Measurements from ENCODE around the gene NBEAL1. TPM values are rescaled to one million over a fixed set of nuclear protein-coding genes. Genes with fewer than 3 reads are reported as not detected.

Gene NBEAL1
- total RNA-seq, 4 donors from 2014 or later = 25.6 to 67.5 (median 55.0) TPM

DNA sequence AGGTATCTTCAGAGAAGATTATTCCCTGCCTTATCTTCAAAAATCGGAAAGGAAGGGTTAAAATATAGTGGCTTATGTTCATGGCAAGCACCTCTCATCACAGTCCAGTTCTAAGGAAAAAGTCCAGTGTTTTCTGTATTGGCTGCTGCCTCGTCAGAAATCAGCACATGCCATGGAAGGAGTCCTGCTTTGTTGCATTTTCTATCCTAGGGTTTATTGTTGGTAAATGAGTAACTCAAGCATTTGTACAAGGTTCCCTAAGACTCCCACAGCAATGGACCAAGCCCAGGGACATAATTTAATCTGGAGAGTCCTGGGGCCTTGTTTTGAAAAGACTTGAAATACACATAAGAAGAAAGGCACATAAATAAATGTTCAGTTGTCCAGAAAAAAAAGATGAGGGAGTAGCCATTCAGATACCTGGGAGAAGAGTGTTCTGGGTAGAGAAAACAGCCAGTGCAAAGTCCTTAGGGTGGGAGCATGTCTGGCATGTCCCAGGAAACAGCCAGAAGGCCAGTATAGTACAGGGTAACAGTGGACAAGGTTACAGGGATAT lies 26.4 kb downstream of the NBEAL1 start:
- TF ChIP-seq, protein P1, sequence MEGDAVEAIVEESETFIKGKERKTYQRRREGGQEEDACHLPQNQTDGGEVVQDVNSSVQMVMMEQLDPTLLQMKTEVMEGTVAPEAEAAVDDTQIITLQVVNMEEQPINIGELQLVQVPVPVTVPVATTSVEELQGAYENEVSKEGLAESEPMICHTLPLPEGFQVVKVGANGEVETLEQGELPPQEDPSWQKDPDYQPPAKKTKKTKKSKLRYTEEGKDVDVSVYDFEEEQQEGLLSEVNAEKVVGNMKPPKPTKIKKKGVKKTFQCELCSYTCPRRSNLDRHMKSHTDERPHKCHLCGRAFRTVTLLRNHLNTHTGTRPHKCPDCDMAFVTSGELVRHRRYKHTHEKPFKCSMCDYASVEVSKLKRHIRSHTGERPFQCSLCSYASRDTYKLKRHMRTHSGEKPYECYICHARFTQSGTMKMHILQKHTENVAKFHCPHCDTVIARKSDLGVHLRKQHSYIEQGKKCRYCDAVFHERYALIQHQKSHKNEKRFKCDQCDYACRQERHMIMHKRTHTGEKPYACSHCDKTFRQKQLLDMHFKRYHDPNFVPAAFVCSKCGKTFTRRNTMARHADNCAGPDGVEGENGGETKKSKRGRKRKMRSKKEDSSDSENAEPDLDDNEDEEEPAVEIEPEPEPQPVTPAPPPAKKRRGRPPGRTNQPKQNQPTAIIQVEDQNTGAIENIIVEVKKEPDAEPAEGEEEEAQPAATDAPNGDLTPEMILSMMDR (IDR thresholded peaks at IDR 0.05) = no peak
- DNase-seq (ENCODE audit: low spot score) = no peak
- ATAC-seq (ENCODE audit: low FRiP score) = no peak

DNA sequence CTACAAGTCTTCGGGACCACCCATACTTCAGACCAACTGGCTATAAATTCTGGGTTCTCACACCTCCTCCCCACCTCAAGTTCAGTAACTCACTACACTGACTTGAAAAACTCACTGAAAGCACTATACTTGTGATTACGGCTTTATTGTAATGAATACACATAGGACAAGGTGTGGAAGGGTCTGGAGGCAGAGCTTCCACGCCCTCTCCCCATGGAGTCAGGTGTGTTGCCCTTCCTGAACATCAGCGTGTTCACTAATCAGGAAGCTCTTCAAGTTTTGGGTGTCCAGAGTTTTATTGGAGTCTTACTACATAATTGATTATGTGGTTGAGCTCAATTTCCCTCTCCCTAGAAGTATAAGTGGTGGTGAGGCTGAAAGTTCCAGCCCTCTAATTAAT lies 27.5 kb downstream of the NBEAL1 start:
- ATAC-seq (ENCODE audit: low FRiP score) = no peak
- TF ChIP-seq, protein P1 (IDR thresholded peaks at IDR 0.05) = no peak
- no peak for DNase-seq (ENCODE audit: low spot score)

DNA sequence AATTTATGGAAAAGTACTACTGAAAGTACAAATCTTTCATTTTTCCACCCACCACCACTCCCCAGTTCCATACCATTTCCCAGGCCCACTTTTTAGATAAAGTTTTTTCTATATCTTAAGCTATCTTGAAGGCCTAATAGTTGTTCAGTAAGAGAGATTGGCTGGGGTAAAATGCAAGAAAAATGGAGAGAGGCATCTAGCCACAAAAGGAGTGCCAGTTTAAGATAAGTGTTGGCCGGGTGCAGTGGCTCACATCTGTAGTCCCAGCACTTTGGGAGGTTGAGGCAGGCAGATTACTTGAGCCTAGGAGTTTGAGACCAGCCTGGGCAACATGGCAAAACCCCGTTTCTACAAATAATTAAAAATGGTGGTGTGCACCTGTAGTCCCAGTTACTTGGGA lies 28.6 kb downstream of the NBEAL1 start:
- DNase-seq (ENCODE audit: low spot score) (no peak), ATAC-seq (ENCODE audit: low FRiP score) (no peak)
- TF ChIP-seq, protein P1 (IDR thresholded peaks at IDR 0.05) = no peak

DNA sequence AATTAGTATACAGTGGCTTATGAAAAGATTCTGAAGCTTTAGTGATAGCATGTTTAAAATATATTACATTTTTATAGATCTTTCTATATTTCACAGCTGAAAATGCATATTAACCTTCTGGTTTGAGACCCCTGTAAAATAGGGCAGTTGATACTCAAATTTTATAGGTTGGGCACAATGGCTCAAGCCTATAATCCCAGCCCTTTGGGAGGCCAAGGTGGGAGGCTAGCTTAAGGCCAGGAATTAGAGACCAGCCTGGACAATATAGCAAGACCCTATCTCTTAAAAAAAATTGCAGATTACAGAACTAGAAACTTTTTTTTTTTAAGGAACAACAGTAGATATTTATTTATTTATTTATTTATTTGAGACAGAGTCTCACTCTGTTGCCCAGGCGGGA lies 31.2 kb downstream of the NBEAL1 start:
- TF ChIP-seq, protein P1 (IDR thresholded peaks at IDR 0.05) = no peak
- ATAC-seq (ENCODE audit: low FRiP score) = no peak
- no peak for DNase-seq (ENCODE audit: low spot score)

DNA sequence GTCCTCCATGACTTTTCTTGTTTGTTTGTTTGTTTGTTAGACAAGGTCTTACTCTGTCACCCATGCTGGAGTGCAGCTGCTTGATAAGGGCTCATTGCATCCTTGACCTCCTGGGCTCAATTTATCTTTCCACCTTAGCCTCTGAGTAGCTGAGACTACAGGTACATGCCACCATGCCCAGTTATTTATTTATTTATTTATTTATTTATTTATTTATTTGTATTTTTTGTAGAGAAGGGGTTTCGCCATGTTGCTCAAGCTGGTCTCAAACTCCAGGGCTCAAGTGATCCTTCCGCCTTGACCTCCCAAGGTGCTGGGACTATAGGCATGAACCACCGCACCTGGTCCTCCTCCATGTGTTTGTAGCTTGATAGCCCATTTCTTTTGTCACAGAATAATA lies 37.9 kb downstream of the NBEAL1 start:
- TF ChIP-seq, protein P1 (IDR thresholded peaks at IDR 0.05) = no peak
- no peak for ATAC-seq (ENCODE audit: low FRiP score)
- no peak for DNase-seq (ENCODE audit: low spot score)

DNA sequence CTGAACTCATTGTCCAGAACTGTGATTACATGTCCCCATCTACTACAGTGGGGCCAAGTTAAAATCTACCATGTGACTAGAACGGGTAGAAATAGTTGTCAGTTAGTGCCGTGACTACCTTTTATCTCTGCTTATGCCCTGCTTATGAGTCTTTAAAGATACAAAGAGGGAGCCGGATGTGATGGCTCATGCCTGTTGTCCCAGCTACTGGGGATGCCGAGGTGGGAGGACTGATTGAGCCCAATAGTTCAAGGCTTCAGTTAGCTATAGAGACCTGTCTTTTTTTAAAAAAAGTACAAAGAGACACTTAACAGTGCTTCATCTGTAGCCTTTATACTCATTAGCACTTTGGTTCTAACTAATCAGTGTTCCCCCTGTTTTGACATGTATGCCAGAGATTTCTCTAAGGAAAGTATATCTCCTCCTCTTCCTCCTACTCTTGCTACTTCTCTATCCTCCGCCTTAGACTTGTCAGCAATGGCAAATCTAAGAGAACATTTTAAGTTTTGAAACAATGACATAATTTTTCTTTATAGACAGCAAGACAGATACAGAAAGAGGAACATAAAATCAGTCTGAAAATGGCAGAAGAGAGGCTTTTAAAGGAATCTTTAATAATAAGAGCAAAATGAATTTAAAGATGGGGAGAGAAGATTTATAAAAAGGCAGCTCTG lies 45.0 kb downstream of the NBEAL1 start:
- DNase-seq (ENCODE audit: low spot score) = no peak
- no peak for ATAC-seq (ENCODE audit: low FRiP score)
- TF ChIP-seq, protein P1 (IDR thresholded peaks at IDR 0.05) = no peak

DNA sequence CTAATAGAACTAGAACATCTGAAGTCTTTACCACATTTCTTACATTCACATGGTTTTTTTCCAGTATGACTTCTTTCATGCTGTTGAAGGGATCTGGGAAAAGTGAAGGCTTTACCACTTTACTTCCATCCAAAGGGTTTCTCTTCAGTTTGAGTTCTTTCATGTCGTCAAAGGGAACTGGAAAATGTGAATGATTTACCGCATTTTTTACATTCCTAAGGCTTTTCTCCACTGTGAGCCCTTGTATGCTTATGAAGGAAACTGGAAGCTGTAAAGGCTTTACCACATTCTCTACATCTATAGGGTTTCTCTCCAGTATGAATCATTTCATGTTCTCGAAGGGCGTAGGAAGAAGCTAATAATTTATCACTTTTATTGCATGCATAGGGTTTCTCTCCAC lies 46.7 kb downstream of the NBEAL1 start:
- DNase-seq (ENCODE audit: low spot score) (no peak), ATAC-seq (ENCODE audit: low FRiP score) (no peak)
- TF ChIP-seq, protein P1 (IDR thresholded peaks at IDR 0.05) = no peak

Data from omental fat pad (tissue), 4 donors.